ENCODE results near the gene OPCML. TPM values are rescaled to one million over a fixed set of nuclear protein-coding genes. Genes with fewer than 3 reads are reported as not detected.

The OPCML gene
- total RNA-seq, 1 experiment from 2014 or later = 0.13 TPM

DNA sequence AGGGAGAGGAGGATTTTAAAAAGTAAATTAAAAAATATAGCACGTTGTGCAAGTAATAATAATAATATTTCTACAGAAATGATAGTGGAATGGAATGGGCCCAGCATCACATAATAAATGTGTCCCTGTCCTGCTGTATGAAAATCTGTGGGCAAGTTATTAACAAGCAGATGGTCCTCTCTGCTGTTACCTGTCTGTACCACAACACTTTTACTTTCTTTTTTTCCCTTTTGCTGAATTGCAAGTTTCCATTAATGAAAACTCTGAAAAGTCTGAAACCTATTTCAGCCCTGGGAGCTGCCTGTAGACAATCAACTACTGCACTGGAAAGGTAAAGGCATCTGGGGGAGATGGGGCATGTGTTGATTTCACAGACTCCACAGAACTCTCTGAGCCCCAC, 937.1 kb downstream of the OPCML start:
- H3K4me1 ChIP-seq (ENCODE audit: insufficient read depth, low read length, poor library complexity, severe bottlenecking) = no peaks in the 10 kb centered on the region
- H3K27ac ChIP-seq (ENCODE audit: low read depth, low read length, poor library complexity, severe bottlenecking) = no peak overlapping the region
- peaks cover 24% of the 10 kb centered on the region for H3K27me3 ChIP-seq (replicated peaks; ENCODE audit: insufficient read depth, low read depth, low read length, poor library complexity)
- no peak overlapping the region for H3K4me3 ChIP-seq (ENCODE audit: low read depth, low read length, poor library complexity, severe bottlenecking)
- H3K9me3 ChIP-seq (ENCODE audit: low read depth, low read length, poor library complexity, severe bottlenecking) = peaks cover 10% of the 10 kb centered on the region
- TF ChIP-seq, protein P1, sequence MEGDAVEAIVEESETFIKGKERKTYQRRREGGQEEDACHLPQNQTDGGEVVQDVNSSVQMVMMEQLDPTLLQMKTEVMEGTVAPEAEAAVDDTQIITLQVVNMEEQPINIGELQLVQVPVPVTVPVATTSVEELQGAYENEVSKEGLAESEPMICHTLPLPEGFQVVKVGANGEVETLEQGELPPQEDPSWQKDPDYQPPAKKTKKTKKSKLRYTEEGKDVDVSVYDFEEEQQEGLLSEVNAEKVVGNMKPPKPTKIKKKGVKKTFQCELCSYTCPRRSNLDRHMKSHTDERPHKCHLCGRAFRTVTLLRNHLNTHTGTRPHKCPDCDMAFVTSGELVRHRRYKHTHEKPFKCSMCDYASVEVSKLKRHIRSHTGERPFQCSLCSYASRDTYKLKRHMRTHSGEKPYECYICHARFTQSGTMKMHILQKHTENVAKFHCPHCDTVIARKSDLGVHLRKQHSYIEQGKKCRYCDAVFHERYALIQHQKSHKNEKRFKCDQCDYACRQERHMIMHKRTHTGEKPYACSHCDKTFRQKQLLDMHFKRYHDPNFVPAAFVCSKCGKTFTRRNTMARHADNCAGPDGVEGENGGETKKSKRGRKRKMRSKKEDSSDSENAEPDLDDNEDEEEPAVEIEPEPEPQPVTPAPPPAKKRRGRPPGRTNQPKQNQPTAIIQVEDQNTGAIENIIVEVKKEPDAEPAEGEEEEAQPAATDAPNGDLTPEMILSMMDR (conservative IDR thresholded peaks at IDR 0.05; ENCODE audit: low read depth, low read length) = no peak
- TF ChIP-seq EZH2 (IDR thresholded peaks at IDR 0.05; ENCODE audit: borderline replicate concordance, low read depth, low read length, poor library complexity, severe bottlenecking) = no peak
- DNase-seq (ENCODE audit: low spot score) = no peak
- ChIA-PET POLR2A (ENCODE audit: low non-redundant PET) (no interaction called here), CTCF (no interaction called here)
- BruUV-seq (replicated peaks) = no TSS peak
- intact Hi-C loops (cut with micrococcal nuclease; ENCODE audit: unreplicated experiment) = no loop called here
- H3K36me3 ChIP-seq (ENCODE audit: insufficient read depth, low read length, poor library complexity, severe bottlenecking) = no peaks in the 10 kb centered on the region

DNA sequence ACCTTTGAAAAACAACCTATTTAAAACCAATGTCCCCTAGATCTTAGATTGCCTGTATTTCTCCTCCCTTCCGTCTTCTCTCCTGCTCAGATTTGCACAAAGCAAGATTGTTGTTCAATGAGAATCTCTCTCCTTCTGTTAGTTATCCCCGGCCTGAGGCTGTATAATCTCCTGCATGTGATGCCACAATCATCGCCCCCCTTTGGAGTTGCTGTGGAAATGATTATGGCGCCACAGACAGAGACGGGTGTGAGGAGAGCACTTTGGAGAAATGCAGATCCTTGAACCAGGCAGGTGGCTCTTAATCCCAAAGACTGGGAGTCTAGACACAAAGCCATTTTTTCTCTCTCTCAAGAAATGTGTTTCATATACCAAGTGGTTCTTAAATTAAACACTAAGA, 941.3 kb downstream of the OPCML start:
- CTCF ChIA-PET = no interaction called here
- TF ChIP-seq EZH2 (IDR thresholded peaks at IDR 0.05; ENCODE audit: borderline replicate concordance, low read depth, low read length, poor library complexity, severe bottlenecking) = no peak
- TF ChIP-seq, protein P1 (conservative IDR thresholded peaks at IDR 0.05; ENCODE audit: low read depth, low read length) = no peak
- POLR2A ChIA-PET (ENCODE audit: low non-redundant PET) = no interaction called here
- peaks cover 5% of the 10 kb centered on the region for H3K9me3 ChIP-seq (ENCODE audit: low read depth, low read length, poor library complexity, severe bottlenecking)
- BruUV-seq (replicated peaks) = no TSS peak
- intact Hi-C loops (cut with micrococcal nuclease; ENCODE audit: unreplicated experiment) = no loop called here
- no peak overlapping the region for H3K27ac ChIP-seq (ENCODE audit: low read depth, low read length, poor library complexity, severe bottlenecking)
- peaks cover 29% of the 10 kb centered on the region for H3K27me3 ChIP-seq (replicated peaks; ENCODE audit: insufficient read depth, low read depth, low read length, poor library complexity)
- H3K4me1 ChIP-seq (ENCODE audit: insufficient read depth, low read length, poor library complexity, severe bottlenecking) = no peaks in the 10 kb centered on the region
- H3K36me3 ChIP-seq (ENCODE audit: insufficient read depth, low read length, poor library complexity, severe bottlenecking) = no peaks in the 10 kb centered on the region
- no peak for DNase-seq (ENCODE audit: low spot score)
- no peak overlapping the region for H3K4me3 ChIP-seq (ENCODE audit: low read depth, low read length, poor library complexity, severe bottlenecking)

DNA sequence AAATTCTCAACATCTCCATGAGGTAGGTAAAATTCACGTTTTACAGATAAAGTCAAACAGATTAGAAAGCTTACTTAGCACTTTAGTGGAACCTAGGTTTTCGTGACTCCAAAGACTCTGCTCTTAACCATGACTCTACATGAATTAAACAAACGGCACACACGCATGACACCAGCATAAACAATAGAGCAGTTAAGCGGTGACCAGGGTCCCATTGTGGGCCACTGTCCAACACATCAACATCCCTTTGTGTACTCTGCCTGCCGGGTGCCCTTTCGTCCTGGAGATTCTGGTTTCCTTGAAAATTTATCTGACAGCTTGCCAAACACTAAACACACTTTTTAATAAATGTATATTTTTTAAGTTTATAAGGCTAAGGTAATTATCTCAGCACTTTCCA, 941.7 kb downstream of the OPCML start:
- intact Hi-C loops (cut with micrococcal nuclease; ENCODE audit: unreplicated experiment) = no loop called here
- H3K4me3 ChIP-seq (ENCODE audit: low read depth, low read length, poor library complexity, severe bottlenecking) = no peak overlapping the region
- POLR2A ChIA-PET (ENCODE audit: low non-redundant PET) = no interaction called here
- no peak for DNase-seq (ENCODE audit: low spot score)
- no peak for TF ChIP-seq EZH2 (IDR thresholded peaks at IDR 0.05; ENCODE audit: borderline replicate concordance, low read depth, low read length, poor library complexity, severe bottlenecking)
- TF ChIP-seq, protein P1 (conservative IDR thresholded peaks at IDR 0.05; ENCODE audit: low read depth, low read length) = no peak
- no peak overlapping the region for H3K27ac ChIP-seq (ENCODE audit: low read depth, low read length, poor library complexity, severe bottlenecking)
- H3K9me3 ChIP-seq (ENCODE audit: low read depth, low read length, poor library complexity, severe bottlenecking) = peaks cover 5% of the 10 kb centered on the region
- CTCF ChIA-PET = no interaction called here
- no peaks in the 10 kb centered on the region for H3K4me1 ChIP-seq (ENCODE audit: insufficient read depth, low read length, poor library complexity, severe bottlenecking)
- no peaks in the 10 kb centered on the region for H3K36me3 ChIP-seq (ENCODE audit: insufficient read depth, low read length, poor library complexity, severe bottlenecking)
- no TSS peak for BruUV-seq (replicated peaks)
- H3K27me3 ChIP-seq (replicated peaks; ENCODE audit: insufficient read depth, low read depth, low read length, poor library complexity) = peaks cover 27% of the 10 kb centered on the region

Measured in A673 (cell line).